HUES48 (cell line): ENCODE data around the gene FYTTD1.
"Not testable (repeated sequence)": the region's sequence is repeated elsewhere in the genome, so short reads cannot be mapped to it uniquely, and the experiment has no call there.

Experiments used
- H3K27ac ChIP-seq: one replicate; pipeline ENCODE4 v1.7.0; 2013; ENCODE audit warnings: low read depth, low read length, inconsistent platforms
- H3K27me3 ChIP-seq: 2 replicates; pipeline ENCODE4 v1.6.1; 2013; ENCODE audit warnings: mild to moderate bottlenecking, low read length; ENCODE audit not compliant: control insufficient read depth, insufficient read depth
- H3K36me3 ChIP-seq: 2 replicates; pipeline ENCODE4 v1.6.1; 2013; ENCODE audit warnings: low read length; ENCODE audit not compliant: control insufficient read depth, insufficient read depth
- H3K4me1 ChIP-seq: 2 replicates; pipeline ENCODE4 v1.6.1; 2013; ENCODE audit warnings: mild to moderate bottlenecking, low read length; ENCODE audit not compliant: control insufficient read depth, insufficient read depth
- H3K4me3 ChIP-seq: 2 replicates; pipeline ENCODE4 v1.5.1; 2013; ENCODE audit warnings: mild to moderate bottlenecking, low read depth, low read length
- H3K9ac ChIP-seq: 2 replicates; pipeline ENCODE4 v1.6.1; 2013; ENCODE audit warnings: mild to moderate bottlenecking, low read depth, low read length, moderate library complexity
- H3K9me3 ChIP-seq: 2 replicates; pipeline ENCODE4 v1.6.1; 2013; ENCODE audit warnings: low read length; ENCODE audit not compliant: control insufficient read depth, insufficient read depth

Gene FYTTD1

GRCh38 chr3:197720694-197721093 lies 29.0 kb upstream of the FYTTD1 start:
- H3K9me3 ChIP-seq, result no peaks in the 10 kb centered on the region; the same call in 1 of the 2 replicates
- H3K27ac ChIP-seq, result no peak overlapping the region
- no peak overlapping the region for H3K4me3 ChIP-seq
- no peaks in the 10 kb centered on the region for H3K27me3 ChIP-seq
- 0 out of 2 replicates have a peak, but pooled peaks cover 3% of the 10 kb centered on the region for H3K4me1 ChIP-seq
- H3K9ac ChIP-seq, result no peak overlapping the region
- H3K36me3 ChIP-seq, result no peaks in the 10 kb centered on the region

DNA sequence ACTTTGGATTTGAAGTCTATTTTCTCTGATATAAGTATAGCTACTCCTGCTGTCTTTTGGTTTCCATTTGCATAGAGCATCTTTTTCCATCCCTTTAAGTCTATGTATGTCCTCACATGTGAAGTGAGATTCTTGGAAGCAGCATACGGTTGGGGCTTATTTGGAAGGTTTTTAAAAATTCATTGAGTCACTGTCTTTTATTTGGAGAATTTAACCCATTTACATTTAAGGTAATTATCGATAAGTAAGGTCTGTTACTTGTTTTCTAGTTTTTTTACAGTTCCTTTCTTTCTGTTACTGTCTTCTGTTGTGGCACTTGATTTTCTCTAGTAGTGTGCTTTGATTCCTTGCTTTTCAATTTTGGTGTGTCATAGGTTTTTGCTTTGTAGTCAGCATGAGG lies 26.9 kb upstream of the FYTTD1 start:
- Histone ChIP-seq H3K27ac (no peak overlapping the region), H3K36me3 (no peaks in the 10 kb centered on the region), H3K9ac (no peak overlapping the region), H3K4me1 (0 out of 2 replicates have a peak, but pooled peaks cover 4% of the 10 kb centered on the region), H3K9me3 (no peaks in the 10 kb centered on the region; the same call in 1 of the 2 replicates), H3K4me3 (no peak overlapping the region), H3K27me3 (no peaks in the 10 kb centered on the region)

- H3K4me3 ChIP-seq, H3K27ac ChIP-seq, H3K4me1 ChIP-seq, H3K36me3 ChIP-seq, H3K9ac ChIP-seq, H3K9me3 ChIP-seq, H3K27me3 ChIP-seq: not testable (repeated sequence)
Measured at GRCh38 chr3:197727878-197728277, 21.8 kb upstream of the FYTTD1 start.

DNA sequence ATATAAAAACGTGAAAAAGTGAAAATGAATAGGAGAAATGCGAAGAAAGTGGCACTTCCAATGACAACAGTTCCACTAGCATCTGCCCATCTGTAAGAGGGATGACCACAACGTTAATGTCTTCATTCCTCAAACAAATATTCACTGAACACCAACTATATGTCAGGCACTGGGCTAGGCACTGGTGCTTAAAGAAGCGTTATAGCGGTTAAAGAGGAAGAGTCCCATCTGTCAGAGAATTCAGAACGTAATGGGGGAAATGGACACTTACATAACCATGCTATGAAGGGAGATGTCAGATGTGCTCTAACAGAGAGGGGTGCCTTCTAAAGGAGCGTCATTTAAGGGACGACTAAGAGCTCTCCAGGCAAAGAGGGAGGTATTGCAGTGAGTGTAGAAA lies 21.2 kb upstream of the FYTTD1 start:
- Histone ChIP-seq H3K9ac (no peak overlapping the region), H3K4me3 (no peak overlapping the region), H3K27me3 (no peaks in the 10 kb centered on the region), H3K9me3 (no peaks in the 10 kb centered on the region), H3K4me1 (0 out of 2 replicates have a peak, but pooled peaks cover 4% of the 10 kb centered on the region), H3K36me3 (no peaks in the 10 kb centered on the region), H3K27ac (no peak overlapping the region)

- H3K27me3 ChIP-seq, result no peaks in the 10 kb centered on the region
- no peak overlapping the region for H3K9ac ChIP-seq
- no peaks in the 10 kb centered on the region for H3K36me3 ChIP-seq
- no peaks in the 10 kb centered on the region for H3K9me3 ChIP-seq
- H3K27ac ChIP-seq, result no peak overlapping the region
- H3K4me1 ChIP-seq, result 0 out of 2 replicates have a peak, but pooled peaks cover 4% of the 10 kb centered on the region
- H3K4me3 ChIP-seq, result no peak overlapping the region
Measured at GRCh38 chr3:197730200-197730599, 19.5 kb upstream of the FYTTD1 start.

DNA sequence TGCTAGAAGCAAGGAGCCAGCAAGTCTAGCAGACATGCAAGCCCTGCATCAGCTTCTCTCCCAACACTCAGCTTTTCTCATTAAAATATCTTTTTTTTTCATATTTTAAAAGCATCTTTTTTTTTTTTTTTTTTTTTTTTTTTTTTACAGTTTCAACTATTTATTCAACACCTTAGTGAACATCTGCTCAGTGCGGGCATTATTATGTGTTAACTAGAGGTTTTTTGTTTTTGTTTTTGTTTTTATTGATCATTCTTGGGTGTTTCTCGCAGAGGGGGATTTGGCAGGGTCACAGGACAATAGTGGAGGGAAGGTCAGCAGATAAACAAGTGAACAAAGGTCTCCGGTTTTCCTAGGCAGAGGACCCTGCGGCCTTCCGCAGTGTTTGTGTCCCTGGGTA lies 18.9 kb upstream of the FYTTD1 start:
- not testable (repeated sequence) for H3K4me3 ChIP-seq, H3K36me3 ChIP-seq, H3K9ac ChIP-seq, H3K27me3 ChIP-seq, H3K4me1 ChIP-seq, H3K9me3 ChIP-seq, H3K27ac ChIP-seq

DNA sequence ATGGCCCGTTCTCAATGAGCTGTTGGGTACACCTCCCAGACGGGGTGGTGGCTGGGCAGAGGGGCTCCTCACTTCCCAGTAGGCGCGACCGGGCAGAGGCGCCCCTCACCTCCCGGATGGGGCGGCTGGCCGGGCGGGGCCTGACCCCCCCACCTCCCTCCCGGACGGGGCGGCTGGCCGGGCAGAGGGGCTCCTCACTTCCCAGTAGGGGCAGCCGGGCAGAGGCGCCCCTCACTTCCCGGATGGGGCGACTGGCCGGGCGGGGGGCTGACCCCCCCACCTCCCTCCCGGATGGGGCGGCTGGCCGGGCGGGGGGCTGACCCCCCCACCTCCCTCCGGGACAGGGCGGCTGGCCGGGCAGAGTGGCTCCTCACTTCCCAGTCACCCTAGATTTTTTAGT lies 18.2 kb upstream of the FYTTD1 start:
- not testable (repeated sequence) for H3K27ac ChIP-seq, H3K9me3 ChIP-seq

DNA sequence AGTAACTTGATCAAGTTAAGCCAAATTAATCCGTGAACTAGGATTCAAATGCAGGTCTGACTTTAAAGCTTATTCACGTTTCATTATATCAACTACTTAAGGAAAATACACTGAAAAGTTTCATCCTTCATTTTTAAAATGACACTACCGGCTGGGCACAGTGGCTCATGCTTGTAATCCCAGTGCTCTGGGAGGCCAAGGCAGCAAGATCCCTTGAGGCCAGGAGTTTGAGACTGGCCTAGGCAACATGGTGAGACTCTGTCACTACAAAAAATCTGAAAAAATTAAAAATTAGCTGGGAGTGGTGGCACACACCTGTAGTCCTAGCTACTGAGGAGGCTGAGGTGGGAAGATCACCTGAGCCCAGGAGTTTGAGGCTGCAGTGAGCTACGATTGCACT lies 16.6 kb upstream of the FYTTD1 start:
- Histone ChIP-seq H3K4me3 (no peak overlapping the region), H3K36me3 (no peaks in the 10 kb centered on the region), H3K4me1 (0 out of 2 replicates have a peak, but pooled peaks cover 3% of the 10 kb centered on the region), H3K9ac (no peak overlapping the region), H3K27me3 (no peaks in the 10 kb centered on the region), H3K27ac (no peak overlapping the region), H3K9me3 (no peaks in the 10 kb centered on the region)

More for the DNA sequence above, 18.2 kb upstream of the FYTTD1 start:
- not testable (repeated sequence) for H3K36me3 ChIP-seq, H3K27me3 ChIP-seq, H3K9ac ChIP-seq, H3K4me1 ChIP-seq, H3K4me3 ChIP-seq

DNA sequence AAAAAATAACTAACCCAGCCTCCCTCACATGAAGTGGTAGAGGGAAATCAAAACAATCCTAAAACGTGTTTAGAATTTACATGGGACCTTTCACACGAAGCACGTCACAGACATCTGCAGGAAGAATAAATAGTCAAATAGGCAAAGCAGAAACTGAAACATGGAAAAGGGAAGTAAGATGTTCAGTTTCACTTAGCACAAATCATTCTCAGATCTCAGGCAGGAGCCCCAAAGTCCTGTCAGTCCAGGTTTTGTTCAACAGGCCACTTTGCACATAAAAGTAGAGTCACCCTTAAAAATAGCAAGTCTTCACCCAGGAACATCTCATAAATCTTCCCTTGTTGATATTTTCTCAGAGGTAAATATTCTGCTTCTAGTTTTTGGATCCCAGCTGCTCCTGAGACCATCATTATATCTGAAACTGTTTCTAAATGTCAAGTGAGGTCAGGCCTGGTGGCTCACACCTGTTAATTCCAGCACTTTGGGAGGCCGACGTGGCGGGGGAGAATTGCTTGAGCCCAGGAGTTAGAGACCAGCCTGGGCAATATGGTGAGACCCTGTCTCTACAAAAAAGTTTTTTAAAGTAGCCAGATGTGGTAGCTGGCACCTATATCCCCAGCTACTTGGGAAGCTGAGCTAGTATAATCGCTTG lies 14.9 kb upstream of the FYTTD1 start:
- H3K4me1 ChIP-seq, result 0 out of 2 replicates have a peak, but pooled peaks cover 3% of the 10 kb centered on the region
- no peaks in the 10 kb centered on the region for H3K27me3 ChIP-seq
- H3K9ac ChIP-seq, result no peak overlapping the region
- no peaks in the 10 kb centered on the region for H3K36me3 ChIP-seq
- no peak overlapping the region for H3K4me3 ChIP-seq
- no peaks in the 10 kb centered on the region for H3K9me3 ChIP-seq
- H3K27ac ChIP-seq, result no peak overlapping the region

DNA sequence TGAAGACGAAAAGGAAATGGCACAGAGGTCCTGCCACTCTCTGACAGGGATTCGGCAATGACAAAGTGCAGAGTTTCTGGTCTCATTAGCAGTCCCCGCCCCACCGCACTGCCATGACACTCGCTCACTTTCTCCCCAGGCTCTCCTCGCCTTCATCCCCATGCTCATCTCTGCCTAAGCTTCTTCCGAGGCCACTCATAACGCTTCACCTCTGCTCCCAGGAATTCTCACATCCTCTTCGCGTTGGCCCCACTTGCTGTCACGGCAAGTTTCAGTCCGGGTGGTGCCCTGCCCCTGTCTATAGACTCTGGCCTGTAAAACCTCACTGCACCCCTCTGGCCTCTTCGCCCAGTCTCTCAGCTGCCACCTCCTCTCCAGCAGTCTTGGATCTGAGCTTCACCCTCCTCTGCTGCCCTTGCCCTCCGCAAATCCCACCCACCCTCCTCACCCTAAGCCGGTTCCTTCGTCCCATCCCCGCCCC lies 13.6 kb upstream of the FYTTD1 start:
- Histone ChIP-seq H3K9me3 (no peaks in the 10 kb centered on the region), H3K27me3 (no peaks in the 10 kb centered on the region), H3K4me3 (peak overlapping the region; percentile 75), H3K4me1 (0 out of 2 replicates have a peak, but pooled peaks cover 3% of the 10 kb centered on the region), H3K27ac (peak overlapping the region; percentile 20), H3K9ac (no peak overlapping the region), H3K36me3 (no peaks in the 10 kb centered on the region)

DNA sequence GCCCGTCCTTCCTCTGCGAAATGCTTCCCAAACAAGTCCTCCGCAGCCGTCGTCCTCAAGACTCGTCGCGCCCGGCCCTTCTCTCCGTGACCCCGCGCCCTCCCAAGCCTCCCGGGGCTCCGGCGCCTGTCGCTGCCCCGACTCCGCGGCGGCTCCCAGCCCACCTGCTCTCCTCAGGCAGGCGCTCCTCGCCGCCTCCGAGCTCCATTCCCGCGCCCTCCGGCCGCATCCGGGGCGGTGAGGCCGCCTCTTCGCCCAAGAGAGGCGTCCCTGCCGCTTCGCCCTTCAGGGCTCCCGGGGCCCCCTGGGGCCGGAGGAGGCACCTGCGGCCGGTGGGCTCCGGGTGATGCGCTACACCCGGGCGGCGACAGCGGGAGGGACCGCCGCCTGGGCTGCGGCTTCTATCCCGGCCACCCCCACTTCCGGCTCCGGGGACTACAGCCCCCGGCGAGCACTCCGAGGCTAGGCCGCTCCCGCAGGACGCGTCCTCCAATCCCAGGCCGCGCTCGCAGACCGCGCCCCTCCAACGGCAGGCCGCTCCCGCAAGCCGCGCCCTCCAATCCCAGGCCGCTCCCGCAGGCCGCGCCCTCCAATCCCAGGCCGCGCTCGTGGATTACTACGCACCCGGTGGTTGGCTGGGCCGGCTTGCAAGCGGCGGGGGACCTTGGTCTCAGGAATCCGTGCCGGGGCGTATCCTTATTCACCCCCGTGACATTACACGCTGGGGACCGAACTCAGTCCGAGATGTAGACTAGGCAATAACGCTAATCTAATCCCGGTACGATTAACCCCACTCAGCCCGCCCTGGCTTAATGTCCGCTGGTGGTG lies 13.0 kb upstream of the FYTTD1 start, which contains the start of gene RUBCN:
RUBCN (minus strand) TSS at position 414 of the 828 bp plus-strand sequence; CDS start at position 229, 185 bp downstream.
- H3K9ac ChIP-seq, result peak within 1 kb of the TSS; percentile 61
- H3K27ac ChIP-seq, result peak within 1 kb of the TSS; percentile 70
- H3K4me3 ChIP-seq, result peak within 1 kb of the TSS; percentile 75
- H3K9me3 ChIP-seq, result no peaks in the 10 kb centered on the region
- no peaks in the 10 kb centered on the region for H3K36me3 ChIP-seq
- no peaks in the 10 kb centered on the region for H3K27me3 ChIP-seq
- 0 out of 2 replicates have a peak, but pooled peaks cover 3% of the 10 kb centered on the region for H3K4me1 ChIP-seq
